Pancreas (tissue), 10 donors: ENCODE measurements around the gene RTTN. TPM values are rescaled to one million over a fixed set of nuclear protein-coding genes. Genes with fewer than 3 reads are reported as not detected.
"Not testable (repeated sequence)": the region's sequence is repeated elsewhere in the genome, so short reads cannot be mapped to it uniquely, and the experiment has no call there.

Experiments
- ATAC-seq, 4 donors: fragments of 200-7000 bp; cut with Tn5 transposase; one replicate each; pipeline versions ENCODE4 v1.8.0 to v1.9.1; 2020; ENCODE audit warnings: mild to moderate bottlenecking in 4 of 4, moderate library complexity in 4 of 4
- DNase-seq, 6 donors: peaks; one replicate each; pipeline ENCODE4 v3.0.0-alpha.2; 2020
- FAIRE-seq: peaks from 2 replicates; lab custom pipeline; 2012; peaks lifted over from hg19 to GRCh38; lab: Jason Lieb, UNC
- H3K27ac ChIP-seq, 4 donors: fragments of 200-600 bp; sonication (generic); 1 replicate in 3 of 4; 2 replicates in 1 of 4; pipeline versions ENCODE4 v1.5.0 to v1.8.0; 2020
- H3K27me3 ChIP-seq, 4 donors: fragments of 200-600 bp; one replicate each; pipeline ENCODE4 v1.8.0; 2021
- H3K36me3 ChIP-seq, 3 donors: fragments of 200-600 bp; sonication (generic) in 1 of 3; one replicate each; pipeline versions ENCODE4 v1.5.0 to v1.8.0; 2020 to 2021
- H3K4me1 ChIP-seq, 3 donors: fragments of 200-600 bp; one replicate each; pipeline ENCODE4 v1.8.0; 2021
- H3K4me3 ChIP-seq, 4 donors: fragments of 200-600 bp; sonication (generic) in 2 of 4; one replicate each; pipeline versions ENCODE4 v1.5.0 to v1.8.0; 2020 to 2021
- H3K9me3 ChIP-seq, 4 donors: fragments of 200-600 bp; one replicate each; pipeline ENCODE4 v1.8.0; 2021
- WGBS, 2 donors: extraction: QIAGEN DNeasy Blood & Tissue Kit; methylation state at CpG; one replicate each; pipeline ENCODE4 v1.1.7; 2013; 5-methylcytosine and 5-hydroxymethylcytosine counted together
- intact Hi-C, 3 donors: fragments of 100-400 bp; cut with DNase I; formaldehyde crosslinking; loops; one replicate each; pipeline versions ENCODE4 v1.11.1 to v1.14.2; 2022
- polyA plus RNA-seq, 2 donors: library from polyadenylated mRNA; stranded (reverse); fragments of 200-250 nt; gene quantifications; one replicate each; pipeline ENCODE4 v1.2.3, GENCODE V29; 2013
- total RNA-seq, 6 donors: library from RNA; stranded (reverse); fragmentation: NEBNext Ultra II Directional in 4 of 6; extraction: Animal tissue kit (Norgen Biotek cat#: 25700) in 4 of 6; gene quantifications; one replicate each; pipeline versions ENCODE4 v1.2.1 to v1.2.4, GENCODE V29; 2021 to 2023
- TF ChIP-seq, protein P1 (sequence below), 4 donors: fragments of 200-600 bp; sonication (generic) in 3 of 4; IDR thresholded peaks; one replicate each; pipeline versions ENCODE4 v1.5.0 to v1.8.0; 2021; ENCODE audit warnings: antibody characterized with exemption in 4 of 4
- donor health status: healthy with polysubstance abuse.
- donor health status: DM: no; HTN: no; CAD: no; lungs with moderate emphysema.
- donor health status: DM: no; HTN: no; CAD: no.
- donor health status: control.
- donor health status: control.
- donor health status: Bipolar disorder and iron deficiency.
- donor health status: DM: yes; HTN: yes; CAD: no.
- donor health status: DM: no; HTN: no; CAD: no.
- donor health status: DM: no; HTN: no; CAD: no.
- donor health status: DM: yes; HTN: yes; CAD: no.

The RTTN gene
- total RNA-seq (1 to 10 TPM; 3.2 to 7.2 (median 4.5) TPM), polyA plus RNA-seq (1 to 10 TPM; 2.5 to 5.9 TPM)

DNA sequence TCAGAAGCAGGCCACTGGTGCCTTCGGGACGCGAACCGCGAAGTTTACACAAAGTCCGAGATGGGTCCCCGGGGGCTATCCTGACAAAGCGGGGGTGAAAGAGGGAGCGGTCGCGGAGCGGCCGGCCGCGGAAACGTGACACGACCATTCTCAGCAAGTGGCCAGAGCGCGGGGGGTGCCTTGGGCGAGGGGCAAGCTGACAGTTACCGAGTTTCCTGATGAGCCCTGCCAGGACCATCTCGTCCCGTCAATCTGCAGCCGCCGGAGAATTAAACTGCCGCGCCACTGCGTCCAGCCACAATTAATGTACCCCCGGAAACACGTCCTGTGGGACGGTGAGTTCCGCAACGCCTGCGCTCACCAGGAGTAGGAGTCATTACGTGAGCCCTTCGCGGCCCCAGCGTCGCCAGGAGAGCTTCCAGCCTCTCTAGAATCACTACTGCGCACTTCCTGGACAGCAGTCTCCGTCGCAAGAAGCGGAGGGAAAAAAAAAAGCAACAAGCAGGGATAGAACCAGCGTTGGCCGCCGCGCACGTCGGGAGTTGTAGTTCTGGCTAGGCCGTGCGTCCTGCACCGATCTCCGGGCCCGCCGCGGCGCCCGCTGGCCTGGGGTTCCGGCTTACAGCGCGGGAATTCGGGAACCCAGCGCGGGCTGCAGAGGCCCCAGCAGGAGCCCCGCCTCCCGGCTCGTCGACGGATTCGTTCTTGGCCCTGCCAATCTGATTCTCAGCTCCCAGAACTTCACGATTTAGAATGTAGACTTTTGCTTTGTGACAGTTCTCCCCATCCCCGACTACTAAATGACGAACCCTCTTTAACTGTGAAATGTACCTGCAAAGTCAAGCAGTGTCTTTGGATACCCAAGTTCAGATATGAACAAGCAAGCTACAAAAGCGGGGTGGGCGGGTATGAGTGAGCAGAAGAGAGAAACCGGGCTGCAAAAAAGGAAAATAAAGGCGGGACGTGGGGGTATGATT is at the start of gene RTTN:
RTTN (minus strand) TSS at position 267 of the 977 bp plus-strand sequence; CDS start at position 238, 29 bp downstream.
- no peaks in the 10 kb centered on the region for H3K36me3 ChIP-seq
- H3K9me3 ChIP-seq: no peaks in the 10 kb centered on the region
- peaks cover 0 to 13% (median 7%) of the 10 kb centered on the region in 3 donors for H3K4me1 ChIP-seq
- TF ChIP-seq, protein P1, sequence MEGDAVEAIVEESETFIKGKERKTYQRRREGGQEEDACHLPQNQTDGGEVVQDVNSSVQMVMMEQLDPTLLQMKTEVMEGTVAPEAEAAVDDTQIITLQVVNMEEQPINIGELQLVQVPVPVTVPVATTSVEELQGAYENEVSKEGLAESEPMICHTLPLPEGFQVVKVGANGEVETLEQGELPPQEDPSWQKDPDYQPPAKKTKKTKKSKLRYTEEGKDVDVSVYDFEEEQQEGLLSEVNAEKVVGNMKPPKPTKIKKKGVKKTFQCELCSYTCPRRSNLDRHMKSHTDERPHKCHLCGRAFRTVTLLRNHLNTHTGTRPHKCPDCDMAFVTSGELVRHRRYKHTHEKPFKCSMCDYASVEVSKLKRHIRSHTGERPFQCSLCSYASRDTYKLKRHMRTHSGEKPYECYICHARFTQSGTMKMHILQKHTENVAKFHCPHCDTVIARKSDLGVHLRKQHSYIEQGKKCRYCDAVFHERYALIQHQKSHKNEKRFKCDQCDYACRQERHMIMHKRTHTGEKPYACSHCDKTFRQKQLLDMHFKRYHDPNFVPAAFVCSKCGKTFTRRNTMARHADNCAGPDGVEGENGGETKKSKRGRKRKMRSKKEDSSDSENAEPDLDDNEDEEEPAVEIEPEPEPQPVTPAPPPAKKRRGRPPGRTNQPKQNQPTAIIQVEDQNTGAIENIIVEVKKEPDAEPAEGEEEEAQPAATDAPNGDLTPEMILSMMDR (IDR thresholded peaks at IDR 0.05): no peak
- peak; percentile 75 for FAIRE-seq
- peak within 1 kb of the TSS; percentile 44 to 79 (median 69) for H3K4me3 ChIP-seq
- H3K27me3 ChIP-seq: no peaks in the 10 kb centered on the region
- peak; percentile 91 to 95 (median 92) for DNase-seq
- 0% methylated on average over 78 of the region's 78 CpGs for WGBS, 2 donors
- intact Hi-C loops: no loop called here
- peak within 1 kb of the TSS; percentile 81 to 99 (median 92) for H3K27ac ChIP-seq
- ATAC-seq: peak; percentile 99 to 100 (median 100)

DNA sequence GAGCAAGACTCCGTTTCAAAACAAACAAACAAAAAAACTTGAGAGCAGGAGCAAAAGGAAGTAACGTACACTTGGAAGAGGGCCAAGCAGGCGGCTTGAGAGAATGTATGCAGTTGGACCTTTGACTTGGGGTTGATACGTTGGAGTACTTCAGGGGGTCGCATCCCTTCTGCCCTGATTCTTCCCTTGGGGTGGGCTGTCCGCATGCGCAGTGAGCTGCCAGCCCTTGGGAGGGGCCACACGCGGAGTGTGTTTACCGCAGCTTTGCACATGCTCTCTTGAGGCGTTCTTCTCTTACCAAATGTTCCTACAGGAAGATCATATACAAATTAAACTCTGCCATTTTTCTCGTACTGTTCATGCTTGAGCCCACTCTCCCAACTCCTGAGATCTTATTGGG is 45.3 kb upstream of the RTTN start:
- no peak overlapping the region for H3K4me3 ChIP-seq
- H3K27me3 ChIP-seq: no peaks in the 10 kb centered on the region
- no peaks in the 10 kb centered on the region for H3K9me3 ChIP-seq
- DNase-seq (no peak), ATAC-seq (no peak), FAIRE-seq (no peak)
- no peak overlapping the region for H3K27ac ChIP-seq
- intact Hi-C loops: no loop called here
- H3K36me3 ChIP-seq: no peaks in the 10 kb centered on the region
- no peaks in the 10 kb centered on the region for H3K4me1 ChIP-seq
- 80 to 81% methylated on average over 12 of the region's 12 CpGs for WGBS, 2 donors
- TF ChIP-seq, protein P1 (IDR thresholded peaks at IDR 0.05): no peak

GRCh38 chr18:70249861-70250260 is 44.4 kb upstream of the RTTN start:
- H3K27ac ChIP-seq, H3K36me3 ChIP-seq, intact Hi-C loops, DNase-seq, H3K4me1 ChIP-seq, H3K27me3 ChIP-seq, ATAC-seq, H3K4me3 ChIP-seq, H3K9me3 ChIP-seq, FAIRE-seq: not testable (repeated sequence)
- WGBS, 2 donors: 94 to 95% methylated on average over 18 of the region's 18 CpGs

DNA sequence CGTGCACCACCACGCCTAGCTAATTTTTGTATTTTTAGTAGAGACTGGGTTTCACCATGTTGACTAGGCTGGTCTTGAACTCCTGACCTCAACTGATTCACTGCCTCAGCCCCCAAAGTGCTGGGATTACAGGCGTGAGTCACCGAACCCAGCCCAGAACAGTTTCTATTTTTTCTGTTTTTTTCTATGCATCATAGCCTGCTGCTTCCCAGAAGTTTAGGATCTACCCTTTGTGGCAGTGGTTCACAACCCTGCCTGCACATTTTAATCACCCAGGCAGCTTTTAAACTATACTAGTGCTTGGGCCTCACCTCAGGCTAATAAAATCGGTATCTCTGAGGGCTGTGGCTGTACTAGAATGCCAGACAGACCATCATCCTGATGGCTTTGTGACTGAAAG is 43.6 kb upstream of the RTTN start:
- TF ChIP-seq, protein P1 (IDR thresholded peaks at IDR 0.05): no peak
- WGBS, 2 donors: 67 to 80% methylated on average over 5 of the region's 5 CpGs
- Histone ChIP-seq H3K4me1 (no peaks in the 10 kb centered on the region), H3K4me3 (no peak overlapping the region), H3K36me3 (no peaks in the 10 kb centered on the region), H3K27me3 (no peaks in the 10 kb centered on the region), H3K27ac (no peak overlapping the region), H3K9me3 (no peaks in the 10 kb centered on the region)
- FAIRE-seq: no peak
- intact Hi-C loops: no loop called here
- no peak for ATAC-seq
- no peak for DNase-seq

DNA sequence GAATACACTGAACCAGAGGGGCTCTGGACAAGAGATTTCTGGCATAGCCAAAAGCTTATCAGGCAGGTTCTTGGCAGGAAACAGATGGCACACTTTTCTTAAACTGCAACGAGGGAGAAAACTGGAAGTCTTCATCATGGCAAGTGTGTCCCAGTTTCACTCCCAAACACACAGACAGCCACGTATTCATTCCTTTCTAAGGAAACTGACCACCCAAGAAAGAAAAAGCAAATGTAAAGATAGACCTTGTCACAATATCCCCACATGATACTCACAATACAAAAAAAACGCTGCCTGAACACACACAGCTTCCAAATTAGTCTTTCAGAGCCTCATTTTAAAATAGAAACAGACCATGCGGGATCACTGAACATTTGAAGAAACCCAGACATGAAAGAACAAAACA is 40.6 kb upstream of the RTTN start:
- Histone ChIP-seq H3K4me1 (no peaks in the 10 kb centered on the region), H3K27ac (no peak overlapping the region), H3K9me3 (no peaks in the 10 kb centered on the region), H3K36me3 (no peaks in the 10 kb centered on the region), H3K4me3 (no peak overlapping the region), H3K27me3 (no peaks in the 10 kb centered on the region)
- ATAC-seq (no peak), FAIRE-seq (no peak), DNase-seq (no peak)
- 28 to 31% methylated on average over 4 of the region's 4 CpGs for WGBS, 2 donors
- intact Hi-C loops: no loop called here
- TF ChIP-seq, protein P1 (IDR thresholded peaks at IDR 0.05): no peak
